B cell (primary cell): ENCODE measurements around the gene ITPR2. TPM values are rescaled to one million over a fixed set of nuclear protein-coding genes. Genes with fewer than 3 reads are reported as not detected.

Experiments used
- ATAC-seq: fragments of 200-7000 bp; cut with Tn5 transposase; one replicate; pipeline ENCODE4 v1.10.0; 2021; ENCODE audit warnings: low read depth, mild to moderate bottlenecking, moderate number of reproducible peaks, moderate library complexity
- CTCF ChIA-PET: fragments of 350-600 bp; sonication (Branson Sonifier 250); formaldehyde crosslinking; loops from one replicate; lab custom pipeline; 2021; ENCODE audit warnings: antibody characterized with exemption, inconsistent platforms; lab: Charles Lee
- POLR2A ChIA-PET: fragments of 350-600 bp; sonication (Branson Sonifier 250); formaldehyde crosslinking; loops from one replicate; lab custom pipeline; 2021; ENCODE audit warnings: antibody characterized with exemption; lab: Charles Lee
- DNase-seq: peaks from one replicate; pipeline ENCODE4 v3.0.0; 2013
- H2AFZ ChIP-seq: 2 replicates; pipeline ENCODE4 v1.6.1; 2012; ENCODE audit warnings: mild to moderate bottlenecking, low read depth, low read length; ENCODE audit not compliant: insufficient read depth, poor library complexity, severe bottlenecking
- H3K27ac ChIP-seq, 2 donors: 1 replicate in 1 of 2; 2 replicates in 1 of 2; pipeline ENCODE4 v1.5.1; 2012 to 2013; ENCODE audit warnings: low read length in 2 of 2, mild to moderate bottlenecking in 2 of 2, moderate library complexity in 1 of 2
- H3K27me3 ChIP-seq, 4 experiments: fragments of 200-600 bp in 1 of 4; sonication (generic) in 1 of 4; replicated peaks in 1 of 4; 1 replicate in 2 of 4; 2 replicates in 2 of 4; pipeline versions ENCODE4 v1.6.1 to v1.7.0; 2013 to 2016; ENCODE audit warnings: low read length in 3 of 4, mild to moderate bottlenecking in 2 of 4, mixed read lengths in 1 of 4, moderate library complexity in 1 of 4; ENCODE audit not compliant: insufficient read depth in 4 of 4, control insufficient read depth in 3 of 4; ENCODE audit errors: control extremely low read depth in 1 of 4
- H3K36me3 ChIP-seq, 2 experiments: replicated peaks in 1 of 2; 1 replicate in 1 of 2; 2 replicates in 1 of 2; pipeline versions ENCODE4 v1.6.1 to v1.7.1; 2013; ENCODE audit warnings: low read length in 1 of 2; ENCODE audit not compliant: insufficient read depth in 2 of 2, control insufficient read depth in 1 of 2; ENCODE audit errors: control extremely low read depth in 1 of 2, extremely low read depth in 1 of 2
- H3K4me1 ChIP-seq, 2 donors: fragments of 200-600 bp in 1 of 2; sonication (generic) in 1 of 2; 1 replicate in 1 of 2; 2 replicates in 1 of 2; pipeline versions ENCODE4 v1.5.1 to v1.6.1; 2013 to 2017; ENCODE audit warnings: low read length in 2 of 2; ENCODE audit not compliant: control insufficient read depth in 2 of 2, insufficient read depth in 2 of 2
- H3K4me2 ChIP-seq: replicated peaks from 2 replicates; pipeline ENCODE3; 2012; ENCODE audit warnings: mild to moderate bottlenecking, low read depth, low read length; ENCODE audit not compliant: poor library complexity, severe bottlenecking
- H3K4me3 ChIP-seq, 5 experiments: fragments of 200-600 bp in 1 of 5; sonication (generic) in 1 of 5; 1 replicate in 3 of 5; 2 replicates in 2 of 5; pipeline versions ENCODE4 v1.5.1 to v1.7.0; 2011 to 2016; ENCODE audit warnings: low read length in 4 of 5, mild to moderate bottlenecking in 4 of 5, low read depth in 2 of 5, control low read depth in 1 of 5, moderate library complexity in 1 of 5; ENCODE audit not compliant: insufficient read depth in 1 of 5; ENCODE audit errors: control extremely low read depth in 1 of 5, extremely low read depth in 1 of 5
- H3K79me2 ChIP-seq: fragments of 200-600 bp; sonication (generic); one replicate; pipeline ENCODE4 v1.6.0; 2016; ENCODE audit warnings: low read length; ENCODE audit not compliant: control insufficient read depth, insufficient read depth
- H3K9ac ChIP-seq: fragments of 200-600 bp; sonication (generic); 2 replicates; pipeline ENCODE4 v1.6.1; 2017; ENCODE audit warnings: mild to moderate bottlenecking, low read length, moderate library complexity
- H3K9me3 ChIP-seq, 3 donors: one replicate each; pipeline versions ENCODE4 v1.6.1 to v1.7.1; 2013; ENCODE audit warnings: low read length in 2 of 3; ENCODE audit not compliant: control insufficient read depth in 2 of 3, insufficient read depth in 1 of 3; ENCODE audit errors: control extremely low read depth in 1 of 3
- H4K20me1 ChIP-seq: 2 replicates; pipeline ENCODE4 v1.6.0; 2012; ENCODE audit warnings: mild to moderate bottlenecking, low read length; ENCODE audit not compliant: insufficient read depth, control insufficient read depth, poor library complexity, severe bottlenecking
- H3K27ac Mint-ChIP-seq: one replicate; pipeline ENCODE4 v1.8.0; 2021; ENCODE audit warnings: mixed read lengths
- H3K27me3 Mint-ChIP-seq: one replicate; pipeline ENCODE4 v1.8.0; 2021; ENCODE audit warnings: mixed read lengths
- H3K4me1 Mint-ChIP-seq: one replicate; pipeline ENCODE4 v1.8.0; 2021; ENCODE audit warnings: mixed read lengths
- H3K4me3 Mint-ChIP-seq: one replicate; pipeline ENCODE4 v1.8.0; 2021; ENCODE audit warnings: mixed read lengths
- H3K9me3 Mint-ChIP-seq: one replicate; pipeline ENCODE4 v1.8.0; 2022; ENCODE audit warnings: mixed read lengths; ENCODE audit not compliant: insufficient read depth
- EZH2 ChIP-seq: IDR thresholded peaks from 2 replicates; pipeline ENCODE4 v1.6.1; 2012; ENCODE audit warnings: borderline replicate concordance, low read depth, mild to moderate bottlenecking, moderate library complexity, low read length; ENCODE audit not compliant: insufficient read depth, poor library complexity, severe bottlenecking
- WGBS: methylation state at CpG from one replicate; pipeline ENCODE4 v1.1.5; 2013; ENCODE audit warnings: missing lambda C conversion rate; ENCODE audit not compliant: insufficient coverage; 5-methylcytosine and 5-hydroxymethylcytosine counted together
- intact Hi-C: fragments of 100-400 bp; cut with micrococcal nuclease; formaldehyde crosslinking; loops from one replicate; pipeline ENCODE4 v1.10.0; 2022
- polyA plus RNA-seq: library from polyadenylated mRNA; depleted of rRNA; stranded (reverse); fragments of >200 nt; gene quantifications from 2 replicates; pipeline ENCODE4 v1.2.3, GENCODE V29; 2012
- total RNA-seq, 2 donors: library from RNA; stranded (reverse); fragments of 120-200 nt in 1 of 2; gene quantifications; 1 replicate in 1 of 2; 2 replicates in 1 of 2; pipeline versions ENCODE4 v1.2.3 to v1.2.4, GENCODE V29; 2013 to 2022
- TF ChIP-seq, protein P1 (sequence below): fragments of 200-600 bp; IDR thresholded peaks from one replicate; pipeline ENCODE4 v1.8.0; 2022; ENCODE audit warnings: antibody characterized with exemption, mild to moderate bottlenecking

Gene ITPR2
- total and polyA plus RNA-seq, 2 donors (not counting 1 experiment from before 2014, with no cell fraction given): 4.3 to 113 TPM

DNA sequence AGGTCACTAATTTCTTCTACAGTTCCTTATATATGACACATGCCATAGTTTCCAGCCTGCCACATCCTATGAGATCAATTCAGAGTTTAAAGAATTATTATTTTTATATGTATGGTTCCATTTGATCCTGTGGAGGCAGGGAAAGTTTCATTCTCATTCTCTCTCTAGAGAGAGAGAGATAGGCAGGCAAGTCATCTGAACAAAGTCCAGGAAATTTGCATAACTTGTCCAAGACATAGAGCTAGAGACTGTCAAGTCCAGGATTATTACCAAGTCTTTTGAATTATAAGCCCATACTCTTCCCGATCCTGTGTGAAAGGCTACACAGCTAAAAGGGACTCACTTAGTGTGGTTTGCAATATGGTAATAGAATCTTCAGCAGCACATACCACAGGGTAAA, 422.3 kb downstream of the ITPR2 start:
- Histone ChIP-seq H3K36me3 (peaks cover 0 to 33% of the 10 kb centered on the region in 2 experiments), H3K9ac (no peak overlapping the region), H4K20me1 (no peaks in the 10 kb centered on the region), H3K4me3 (no peak overlapping the region), H3K27ac (no peak overlapping the region), H3K79me2 (no peaks in the 10 kb centered on the region), H3K27me3 (no peaks in the 10 kb centered on the region), H3K4me2 (no peak overlapping the region), H3K9me3 (no peaks in the 10 kb centered on the region), H2AFZ (no peak overlapping the region), H3K4me1 (no peaks in the 10 kb centered on the region)
- Mint-ChIP-seq H3K4me1 (no peaks in the 10 kb centered on the region), H3K4me3 (no peak overlapping the region), H3K27ac (no peak overlapping the region), H3K27me3 (no peaks in the 10 kb centered on the region), H3K9me3 (no peaks in the 10 kb centered on the region)
- no peak for ATAC-seq
- no peak for TF ChIP-seq EZH2
- TF ChIP-seq, protein P1, sequence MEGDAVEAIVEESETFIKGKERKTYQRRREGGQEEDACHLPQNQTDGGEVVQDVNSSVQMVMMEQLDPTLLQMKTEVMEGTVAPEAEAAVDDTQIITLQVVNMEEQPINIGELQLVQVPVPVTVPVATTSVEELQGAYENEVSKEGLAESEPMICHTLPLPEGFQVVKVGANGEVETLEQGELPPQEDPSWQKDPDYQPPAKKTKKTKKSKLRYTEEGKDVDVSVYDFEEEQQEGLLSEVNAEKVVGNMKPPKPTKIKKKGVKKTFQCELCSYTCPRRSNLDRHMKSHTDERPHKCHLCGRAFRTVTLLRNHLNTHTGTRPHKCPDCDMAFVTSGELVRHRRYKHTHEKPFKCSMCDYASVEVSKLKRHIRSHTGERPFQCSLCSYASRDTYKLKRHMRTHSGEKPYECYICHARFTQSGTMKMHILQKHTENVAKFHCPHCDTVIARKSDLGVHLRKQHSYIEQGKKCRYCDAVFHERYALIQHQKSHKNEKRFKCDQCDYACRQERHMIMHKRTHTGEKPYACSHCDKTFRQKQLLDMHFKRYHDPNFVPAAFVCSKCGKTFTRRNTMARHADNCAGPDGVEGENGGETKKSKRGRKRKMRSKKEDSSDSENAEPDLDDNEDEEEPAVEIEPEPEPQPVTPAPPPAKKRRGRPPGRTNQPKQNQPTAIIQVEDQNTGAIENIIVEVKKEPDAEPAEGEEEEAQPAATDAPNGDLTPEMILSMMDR: no peak
- intact Hi-C loops: no loop called here
- no CpG with 5 or more reads among the region's 1 CpG for WGBS
- CTCF ChIA-PET: interaction anchor here (0.9 kb wide), 1 partner anchor 291 kb away, joined by 3 read pairs; no protein-coding TSS in a partner anchor
- POLR2A ChIA-PET: no interaction called here
- no peak for DNase-seq

DNA sequence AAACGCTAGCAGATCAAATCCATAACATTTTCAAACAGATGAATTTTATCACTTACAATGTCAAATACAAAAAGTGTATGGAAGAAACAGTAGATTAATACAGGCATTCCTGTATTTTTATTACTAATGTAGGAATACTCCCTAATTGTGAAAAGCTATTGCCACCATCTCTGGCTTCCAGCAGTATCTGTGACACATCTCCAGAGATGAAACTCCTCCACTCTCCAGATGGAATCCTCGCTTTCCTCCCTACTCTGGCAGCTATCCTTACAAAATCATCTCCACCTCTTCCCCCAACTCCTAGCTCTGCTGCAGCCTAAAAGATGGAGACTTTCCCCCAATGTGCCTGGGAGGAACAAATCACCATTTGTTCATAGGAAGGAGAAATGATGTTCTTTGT, 426.2 kb downstream of the ITPR2 start:
- intact Hi-C loops: loop anchor here (10.0 kb wide), 1 partner anchor 212 kb away; the partner anchor contains the start of gene SSPN
- no peak overlapping the region for H3K4me2 ChIP-seq

More for the DNA sequence above, 426.2 kb downstream of the ITPR2 start:
- Histone ChIP-seq H3K79me2 (no peaks in the 10 kb centered on the region), H2AFZ (no peak overlapping the region), H3K4me3 (no peak overlapping the region), H3K9ac (no peak overlapping the region), H3K4me1 (no peaks in the 10 kb centered on the region), H3K27me3 (no peaks in the 10 kb centered on the region), H3K9me3 (no peaks in the 10 kb centered on the region), H3K36me3 (peaks cover 0 to 21% of the 10 kb centered on the region in 2 experiments), H3K27ac (no peak overlapping the region), H4K20me1 (no peaks in the 10 kb centered on the region)
- Mint-ChIP-seq H3K27me3 (no peaks in the 10 kb centered on the region), H3K4me3 (no peak overlapping the region), H3K4me1 (no peaks in the 10 kb centered on the region), H3K9me3 (no peaks in the 10 kb centered on the region), H3K27ac (no peak overlapping the region)
- no peak for TF ChIP-seq EZH2
- TF ChIP-seq, protein P1: no peak
- DNase-seq (no peak), ATAC-seq (no peak)
- ChIA-PET CTCF (interaction anchor here (1.0 to 2.3 kb wide), 4 partner anchors 15 to 287 kb away, joined by 3 to 12 read pairs (median 5); no protein-coding TSS in a partner anchor), POLR2A (interaction anchor here (0.5 kb wide), 1 partner anchor 479 kb away, joined by 3 read pairs; no protein-coding TSS in a partner anchor)
- WGBS: no CpG with 5 or more reads among the region's 2 CpGs
